ENCODE data around the gene GAS1. TPM values are rescaled to one million over a fixed set of nuclear protein-coding genes. Genes with fewer than 3 reads are reported as not detected.

The GAS1 gene
- total RNA-seq, 1 experiment from 2014 or later, result 0.07 TPM

DNA sequence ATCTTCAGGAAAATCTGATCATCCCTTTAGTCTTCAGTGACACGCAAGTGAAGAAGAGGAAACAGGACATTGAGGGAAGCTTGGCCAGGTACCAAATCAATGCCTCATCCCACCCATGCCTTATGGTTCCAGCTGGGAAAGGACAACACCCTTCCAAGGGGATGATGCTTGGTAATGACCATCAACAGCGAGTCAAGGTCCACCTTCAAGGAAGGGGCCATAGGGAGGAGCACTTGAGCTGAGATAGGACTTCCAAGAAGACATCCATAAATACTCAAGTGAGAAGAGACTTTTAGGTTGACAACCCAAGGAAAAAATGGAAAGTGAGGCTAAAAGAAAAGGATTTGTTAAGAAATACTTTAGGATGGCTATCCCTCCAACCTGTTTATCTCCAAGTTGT lies 27.1 kb upstream of the GAS1 start:
- Histone ChIP-seq H3K9me2 (ENCODE audit: insufficient read depth) (no peaks in the 10 kb centered on the region), H3K4me2 (ENCODE audit: low read length) (no peak overlapping the region), H3K27ac (ENCODE audit: low read depth, low read length) (no peak overlapping the region), H2AFZ (ENCODE audit: low read depth, low read length, poor library complexity, severe bottlenecking) (no peak overlapping the region), H3K27me3 (ENCODE audit: insufficient read depth, low read length) (peaks cover 47% of the 10 kb centered on the region), H3K9me3 (ENCODE audit: control insufficient read depth in 1 of 2, insufficient read depth in 1 of 2, low read depth in 1 of 2, low read length in 2 of 2) (no peaks in the 10 kb centered on the region), H3K9ac (ENCODE audit: low read length) (no peak overlapping the region), H3K4me1 (ENCODE audit: control insufficient read depth in 1 of 2, insufficient read depth in 2 of 2, low read length in 2 of 2) (no peaks in the 10 kb centered on the region), H3K36me3 (ENCODE audit: control insufficient read depth in 1 of 2, insufficient read depth in 2 of 2, low read length in 2 of 2) (no peaks in the 10 kb centered on the region), H4K20me1 (ENCODE audit: insufficient read depth) (no peaks in the 10 kb centered on the region), H3K79me2 (ENCODE audit: insufficient read depth, low read length) (no peaks in the 10 kb centered on the region), H3K4me3 (replicated peaks in 1 of 2; ENCODE audit: low read depth in 1 of 2, low read length in 2 of 2) (no peak overlapping the region)
- DNase-seq (ENCODE audit: low read depth, low spot score) (no peak), ATAC-seq (no peak)
- no TSS peak for BruUV-seq (replicated peaks)
- TF ChIP-seq CTCF (IDR thresholded peaks at IDR 0.05 in 2 of 3, conservative IDR thresholded peaks at IDR 0.05 in 1 of 3; ENCODE audit: borderline replicate concordance in 1 of 3, insufficient read depth in 1 of 3, low read depth in 2 of 3, low read length in 2 of 3), result no peak
- TF ChIP-seq SRF (IDR thresholded peaks at IDR 0.05; ENCODE audit: low read depth), result no peak
- no peak for TF ChIP-seq SP1 (IDR thresholded peaks at IDR 0.05; ENCODE audit: low read depth)
- TF ChIP-seq ZNF274 (IDR thresholded peaks at IDR 0.05; ENCODE audit: low read depth, low read length), result no peak
- no peak for TF ChIP-seq SIN3A (IDR thresholded peaks at IDR 0.05; ENCODE audit: low read depth)
- TF ChIP-seq EGR1 (IDR thresholded peaks at IDR 0.05; ENCODE audit: low read depth), result no peak
- TF ChIP-seq CEBPB (IDR thresholded peaks at IDR 0.05; ENCODE audit: low read depth), result no peak
- TF ChIP-seq MAX (IDR thresholded peaks at IDR 0.05), result no peak
- no peak for TF ChIP-seq ATF3 (IDR thresholded peaks at IDR 0.05)
- TF ChIP-seq YY1 (IDR thresholded peaks at IDR 0.05; ENCODE audit: extremely low read depth, insufficient replicate concordance, low read depth, low read length), result no peak
- TF ChIP-seq, protein P1, sequence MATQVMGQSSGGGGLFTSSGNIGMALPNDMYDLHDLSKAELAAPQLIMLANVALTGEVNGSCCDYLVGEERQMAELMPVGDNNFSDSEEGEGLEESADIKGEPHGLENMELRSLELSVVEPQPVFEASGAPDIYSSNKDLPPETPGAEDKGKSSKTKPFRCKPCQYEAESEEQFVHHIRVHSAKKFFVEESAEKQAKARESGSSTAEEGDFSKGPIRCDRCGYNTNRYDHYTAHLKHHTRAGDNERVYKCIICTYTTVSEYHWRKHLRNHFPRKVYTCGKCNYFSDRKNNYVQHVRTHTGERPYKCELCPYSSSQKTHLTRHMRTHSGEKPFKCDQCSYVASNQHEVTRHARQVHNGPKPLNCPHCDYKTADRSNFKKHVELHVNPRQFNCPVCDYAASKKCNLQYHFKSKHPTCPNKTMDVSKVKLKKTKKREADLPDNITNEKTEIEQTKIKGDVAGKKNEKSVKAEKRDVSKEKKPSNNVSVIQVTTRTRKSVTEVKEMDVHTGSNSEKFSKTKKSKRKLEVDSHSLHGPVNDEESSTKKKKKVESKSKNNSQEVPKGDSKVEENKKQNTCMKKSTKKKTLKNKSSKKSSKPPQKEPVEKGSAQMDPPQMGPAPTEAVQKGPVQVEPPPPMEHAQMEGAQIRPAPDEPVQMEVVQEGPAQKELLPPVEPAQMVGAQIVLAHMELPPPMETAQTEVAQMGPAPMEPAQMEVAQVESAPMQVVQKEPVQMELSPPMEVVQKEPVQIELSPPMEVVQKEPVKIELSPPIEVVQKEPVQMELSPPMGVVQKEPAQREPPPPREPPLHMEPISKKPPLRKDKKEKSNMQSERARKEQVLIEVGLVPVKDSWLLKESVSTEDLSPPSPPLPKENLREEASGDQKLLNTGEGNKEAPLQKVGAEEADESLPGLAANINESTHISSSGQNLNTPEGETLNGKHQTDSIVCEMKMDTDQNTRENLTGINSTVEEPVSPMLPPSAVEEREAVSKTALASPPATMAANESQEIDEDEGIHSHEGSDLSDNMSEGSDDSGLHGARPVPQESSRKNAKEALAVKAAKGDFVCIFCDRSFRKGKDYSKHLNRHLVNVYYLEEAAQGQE (IDR thresholded peaks at IDR 0.05; ENCODE audit: low read depth), result no peak
- no peak for TF ChIP-seq FOSL1 (IDR thresholded peaks at IDR 0.05; ENCODE audit: low read depth)
- no peak for TF ChIP-seq POLR2A (IDR thresholded peaks at IDR 0.05; ENCODE audit: borderline replicate concordance, extremely low read depth, insufficient read depth, insufficient read length)
- intact Hi-C loops (cut with micrococcal nuclease), result no loop called here
- POLR2A ChIA-PET, result no interaction called here
- RAD21 ChIA-PET (ENCODE audit: low non-redundant PET in 1 of 2, low total read pairs in 2 of 2, uncharacterized antibody in 2 of 2, unreplicated experiment in 2 of 2), result no interaction called here
- CTCF ChIA-PET, result no interaction called here

Measured in HCT116 (cell line).